NCI-H2107 (cell line): Measurements from ENCODE around the gene DAAM1.
A peak's percentile ranks its signal among the peaks of the same experiment; 100 is the strongest.

ENCODE experiments used
- DNase-seq: peaks from one replicate; lab custom pipeline; 2025; lab: John Stamatoyannopoulos, UW

Gene DAAM1

GRCh38 chr14:59188461-59189090 is at the start of gene DAAM1:
Gene DAAM1 (plus strand): TSS chr14:59188667. CDS start chr14:59263478, 74,811 bp downstream.
- DNase-seq: peak; percentile 100

GRCh38 chr14:59139324-59139723 is 49.1 kb upstream of the DAAM1 start:
- no peak for DNase-seq

DNA sequence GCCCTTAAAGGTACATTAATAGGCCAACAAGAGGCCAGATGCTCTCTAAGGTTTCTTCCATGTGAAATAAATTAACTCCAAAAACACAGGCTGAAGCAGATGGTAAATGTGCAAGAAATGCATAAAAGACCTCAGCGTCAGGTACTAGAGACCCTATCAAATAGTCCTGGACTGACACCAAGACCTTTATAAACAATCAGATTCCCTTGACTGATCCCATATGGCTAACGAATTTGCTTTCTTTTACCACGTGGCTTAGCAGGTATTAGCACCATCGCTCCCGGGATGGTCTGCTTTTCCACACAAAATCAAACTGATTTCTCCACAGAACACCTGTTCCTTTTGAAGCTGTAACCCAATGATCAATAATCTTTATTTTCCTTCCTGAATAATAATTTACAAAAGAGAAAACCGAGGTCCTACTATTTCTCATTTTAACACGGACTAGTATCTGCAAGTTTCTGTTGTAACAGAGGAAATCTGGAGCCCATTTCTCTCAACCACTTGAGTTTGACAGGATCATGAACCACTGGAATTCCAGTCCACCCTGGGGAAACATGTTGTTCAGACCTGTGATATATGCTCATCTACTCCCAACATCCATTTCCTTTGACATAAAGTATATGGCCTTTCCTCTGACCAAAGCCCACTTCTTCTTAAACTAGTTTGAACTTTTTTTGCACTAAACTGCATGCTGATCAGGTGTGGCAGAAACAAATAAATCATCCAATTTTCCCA is 48.2 kb upstream of the DAAM1 start:
- DNase-seq: no peak

- no peak for DNase-seq
These were observed 42.0 kb upstream of the DAAM1 start for GRCh38 chr14:59146484-59146883.

DNA sequence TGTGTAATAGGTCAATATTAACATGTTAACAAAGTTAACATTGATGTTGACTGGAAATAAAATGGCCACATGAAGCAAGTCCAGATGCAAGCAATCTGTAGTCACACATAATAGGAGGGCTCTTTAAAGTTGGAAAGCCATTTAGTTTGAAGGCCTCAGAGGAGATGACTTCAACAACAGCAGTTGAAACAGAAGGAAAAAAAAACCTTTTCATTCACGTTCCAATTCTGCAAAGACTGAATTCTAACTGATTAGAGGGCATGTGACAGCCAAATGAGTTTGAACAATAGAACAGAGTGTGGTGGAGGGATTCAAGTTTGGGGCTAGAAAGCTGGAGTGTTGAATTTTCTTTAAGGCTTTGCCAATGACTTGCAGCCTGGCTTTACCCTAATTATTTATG is 41.5 kb upstream of the DAAM1 start:
- DNase-seq: no peak

DNA sequence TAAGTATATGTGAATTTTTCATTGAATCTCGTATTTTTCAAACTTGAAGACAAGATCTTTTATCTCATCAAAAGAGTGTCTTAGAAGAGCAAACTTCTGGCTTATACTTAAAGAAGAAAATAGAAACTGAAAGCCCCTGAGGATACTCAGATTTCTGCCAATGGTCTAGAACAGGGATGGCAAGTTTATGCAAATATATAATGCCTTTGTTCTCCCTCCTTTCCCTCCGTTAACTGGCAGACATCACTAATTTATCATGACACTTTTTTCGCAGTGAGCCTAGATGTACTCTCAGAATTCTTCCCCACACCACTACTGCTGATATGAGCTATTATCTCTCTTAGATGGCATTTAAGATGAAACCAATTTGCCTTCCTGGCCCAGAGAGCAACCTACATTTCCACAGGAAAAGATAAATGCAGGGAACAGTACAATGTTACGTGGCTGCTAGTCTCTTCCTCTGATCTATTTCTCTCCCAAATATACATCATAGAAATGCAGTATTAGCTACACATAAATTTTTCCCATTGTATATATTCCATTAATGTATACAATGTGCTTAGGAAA is 40.0 kb upstream of the DAAM1 start:
- DNase-seq: no peak

DNA sequence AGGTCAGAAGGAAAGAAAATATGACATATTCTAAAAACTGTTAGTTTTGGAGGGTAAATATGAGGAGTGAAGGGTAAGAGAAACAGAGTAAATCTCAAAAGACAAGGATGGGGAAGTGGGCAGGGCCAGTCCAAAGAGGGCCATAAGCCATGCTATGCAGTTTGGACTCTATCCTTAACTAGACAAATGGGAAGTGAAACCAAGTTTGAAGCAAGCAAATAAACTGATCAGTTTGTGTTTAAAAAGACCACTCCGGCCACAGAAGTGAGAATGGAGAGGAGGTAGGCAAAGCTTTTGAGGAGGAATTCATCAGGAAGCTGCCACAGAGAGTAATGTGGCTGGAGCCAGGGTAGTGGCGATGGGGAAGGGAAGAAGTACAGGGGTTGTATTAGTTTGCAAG is 37.5 kb upstream of the DAAM1 start:
- no peak for DNase-seq

- DNase-seq: no peak
These were observed 34.1 kb upstream of the DAAM1 start for GRCh38 chr14:59154373-59154772.

DNA sequence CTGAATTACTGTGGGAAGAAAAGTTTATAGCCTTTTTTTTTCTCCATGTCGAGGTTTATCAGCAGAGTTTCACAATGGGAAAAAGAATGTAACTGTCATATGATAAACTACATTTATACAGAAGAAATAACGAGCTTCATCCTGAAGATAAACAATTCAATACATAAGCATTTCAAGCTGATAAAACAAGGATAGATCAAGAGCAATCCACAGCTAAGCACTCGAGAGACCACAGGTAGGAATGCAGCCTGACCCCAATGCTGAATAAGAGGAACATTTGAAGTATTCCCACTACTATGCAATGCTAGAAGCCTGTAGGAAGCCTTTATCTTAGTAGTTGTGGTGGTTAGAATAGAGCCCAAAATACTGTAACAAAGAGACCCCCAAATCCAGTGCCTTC is 32.6 kb upstream of the DAAM1 start:
- DNase-seq: no peak

GRCh38 chr14:59159169-59159568 is 29.3 kb upstream of the DAAM1 start:
- DNase-seq: peak; percentile 60

DNA sequence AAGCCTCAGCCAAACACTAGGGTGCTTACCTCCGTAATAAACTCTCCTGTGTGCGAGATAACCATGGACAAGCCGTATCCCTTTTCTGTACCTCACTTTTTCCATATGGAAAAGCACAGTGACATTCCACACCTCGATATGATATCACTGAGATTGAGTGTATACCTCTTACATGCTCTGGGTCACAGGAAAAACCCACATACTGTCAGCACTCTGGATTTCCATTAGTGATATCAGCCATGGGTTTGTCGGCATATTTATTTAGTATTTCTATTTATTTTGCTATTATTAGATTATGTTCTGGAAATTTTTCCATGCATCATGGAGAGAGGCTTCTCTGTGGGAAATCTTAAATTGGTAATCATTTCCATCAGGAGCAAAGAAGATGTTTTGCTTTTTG is 28.0 kb upstream of the DAAM1 start:
- DNase-seq: no peak

- peak; percentile 9 for DNase-seq
These were observed 26.8 kb upstream of the DAAM1 start for GRCh38 chr14:59161561-59162175.

GRCh38 chr14:59166258-59166657 is 22.2 kb upstream of the DAAM1 start:
- no peak for DNase-seq

- DNase-seq: no peak
These were observed 13.1 kb upstream of the DAAM1 start for GRCh38 chr14:59175404-59175803.

DNA sequence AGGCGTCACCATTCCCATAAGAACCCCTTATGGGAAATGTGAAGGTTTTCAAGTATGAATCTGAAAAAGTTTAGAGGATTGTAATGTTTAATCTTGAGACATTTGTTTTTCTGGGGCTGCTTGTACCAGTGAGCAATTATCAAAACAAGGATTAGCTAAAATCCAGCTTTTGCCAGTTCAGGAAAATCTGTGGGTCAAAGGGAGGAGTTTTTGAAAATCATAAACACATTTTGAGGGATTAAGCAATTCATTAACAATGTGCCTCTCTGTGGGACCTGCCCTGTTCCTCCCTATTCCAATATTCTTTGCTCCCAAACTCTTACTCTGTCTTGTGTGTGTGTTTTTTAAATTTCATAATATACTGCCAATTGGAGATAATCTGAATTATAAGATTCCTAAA is 11.7 kb upstream of the DAAM1 start:
- no peak for DNase-seq

- no peak for DNase-seq
These were observed 11.2 kb upstream of the DAAM1 start for GRCh38 chr14:59177262-59177661.

GRCh38 chr14:59181791-59182190 is 6.7 kb upstream of the DAAM1 start:
- DNase-seq: no peak

GRCh38 chr14:59182641-59183040 is 5.8 kb upstream of the DAAM1 start:
- no peak for DNase-seq

DNA sequence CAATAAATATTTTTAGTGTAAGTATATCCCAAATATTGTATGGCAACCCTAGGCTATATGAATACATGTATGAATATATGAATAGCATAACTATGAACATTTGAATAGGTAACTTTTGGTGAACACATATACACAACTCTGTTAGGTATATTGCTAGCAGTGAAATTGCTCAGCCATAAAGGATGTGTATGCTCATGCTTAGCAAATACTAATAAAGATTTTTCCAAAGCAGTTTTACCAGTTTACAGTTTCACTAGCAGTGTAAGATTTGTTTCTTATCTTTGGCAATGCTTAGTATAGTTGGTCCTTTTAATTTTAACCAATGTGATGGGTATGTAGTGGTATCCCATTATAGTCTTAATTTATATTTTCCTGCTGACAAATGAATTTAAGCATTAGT is 5.3 kb upstream of the DAAM1 start:
- no peak for DNase-seq

DNA sequence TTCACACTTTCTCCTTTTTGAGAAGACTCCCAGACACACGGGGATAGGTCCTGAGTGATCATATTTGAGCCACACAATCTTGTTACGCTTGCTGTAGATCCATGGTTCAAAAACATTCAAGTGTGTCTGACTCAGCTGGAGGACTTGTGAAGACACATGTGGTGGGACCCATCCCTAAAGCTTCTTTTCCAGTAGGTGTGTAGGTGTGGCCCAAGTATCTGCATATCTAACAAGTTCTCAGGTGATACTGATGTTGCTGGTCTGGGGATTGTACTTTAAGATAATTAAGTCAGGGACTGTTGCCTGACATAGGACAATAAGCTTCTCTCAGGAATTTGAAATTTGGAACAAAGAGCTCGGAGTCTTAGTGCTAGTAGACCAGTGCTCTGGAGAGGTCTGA is 4.1 kb upstream of the DAAM1 start:
- DNase-seq: no peak

GRCh38 chr14:59185676-59186075 is 2.8 kb upstream of the DAAM1 start:
- no peak for DNase-seq

DNA sequence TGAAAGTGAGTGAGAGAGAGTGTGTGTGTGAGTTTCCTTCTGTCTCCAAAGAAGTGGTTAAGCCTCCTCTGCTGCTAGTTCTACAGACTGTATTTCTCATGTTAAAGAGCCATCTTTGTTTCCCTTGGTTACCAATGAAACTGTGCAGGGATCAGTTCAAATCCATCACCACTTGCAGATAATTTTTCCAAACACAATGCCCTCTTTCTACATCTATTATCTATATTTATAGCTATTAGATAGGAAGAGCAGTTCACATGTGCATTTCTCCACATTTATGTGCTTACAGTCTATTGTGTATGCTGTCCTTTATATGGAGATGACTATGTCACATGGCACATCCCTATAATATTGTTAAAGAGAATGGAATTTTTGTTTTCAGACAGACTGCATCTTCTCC is 2.2 kb upstream of the DAAM1 start:
- no peak for DNase-seq

GRCh38 chr14:59187118-59187517 is 1.3 kb upstream of the DAAM1 start:
- DNase-seq: no peak
